Raji (cell line): Measurements from ENCODE around the gene AXL.

Experiments used
- POLR2A ChIP-seq: IDR thresholded peaks from 2 replicates; pipeline ENCODE4 v1.6.1; 2011; ENCODE audit warnings: low read depth, low read length, control low read depth; ENCODE audit not compliant: insufficient read depth

AXL gene

GRCh38 chr19:41195675-41196497, 23.1 kb upstream of the AXL start:
- no peak for TF ChIP-seq POLR2A

DNA sequence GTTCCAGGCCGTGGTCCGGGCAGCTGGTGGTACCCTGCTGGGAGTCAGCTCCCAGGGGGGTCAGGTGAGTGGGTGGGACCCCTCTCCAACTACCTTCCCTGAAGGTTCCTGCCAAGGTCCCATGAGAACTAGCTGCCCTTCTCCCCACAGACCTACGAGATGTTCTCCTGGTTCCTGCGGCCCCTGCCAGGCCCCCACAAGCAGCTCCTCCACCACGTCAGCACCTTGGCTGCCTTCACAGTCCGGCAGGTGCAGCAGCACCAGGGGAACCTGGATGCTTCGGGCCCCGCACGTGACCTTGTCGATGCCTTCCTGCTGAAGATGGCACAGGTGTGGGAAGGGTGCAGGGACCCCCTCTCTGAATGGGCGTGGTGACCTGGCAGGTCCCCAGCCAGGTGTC, 20.5 kb upstream of the AXL start:
- TF ChIP-seq POLR2A, result no peak

DNA sequence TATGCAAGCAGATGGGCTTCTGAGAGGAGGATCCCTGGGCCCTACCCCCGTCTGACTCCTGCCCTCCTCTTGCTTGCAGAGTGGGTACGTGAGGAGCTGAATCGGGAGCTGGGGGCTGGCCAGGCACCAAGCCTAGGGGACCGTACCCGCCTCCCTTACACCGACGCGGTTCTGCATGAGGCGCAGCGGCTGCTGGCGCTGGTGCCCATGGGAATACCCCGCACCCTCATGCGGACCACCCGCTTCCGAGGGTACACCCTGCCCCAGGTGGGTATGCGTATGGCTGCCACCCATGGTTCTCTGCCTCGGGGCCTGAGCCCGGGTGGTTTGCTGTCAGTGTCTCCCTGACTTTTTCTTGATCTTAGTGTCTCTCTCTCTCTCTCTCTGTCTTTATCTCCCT, 15.7 kb upstream of the AXL start:
- TF ChIP-seq POLR2A, result no peak

- no peak for TF ChIP-seq POLR2A
Observed at GRCh38 chr19:41205995-41206394, 13.0 kb upstream of the AXL start.

DNA sequence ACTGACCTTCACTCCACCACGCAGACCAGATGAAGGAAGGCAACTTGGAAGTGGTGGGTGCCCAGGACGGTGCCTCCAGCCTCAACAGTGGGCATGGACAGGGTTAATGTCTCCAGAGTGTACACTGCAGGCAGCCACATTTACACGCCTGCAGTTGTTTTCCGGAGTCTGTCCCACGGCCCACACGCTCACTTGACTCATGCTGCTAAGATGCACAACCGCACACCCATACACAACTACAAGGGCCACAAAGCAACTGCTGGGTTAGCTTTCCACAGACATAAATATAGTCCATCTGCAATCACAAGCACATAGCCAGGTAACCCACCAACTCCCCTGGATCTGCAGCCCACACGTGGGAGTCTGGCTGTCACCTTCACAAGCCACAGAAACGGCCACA, 12.6 kb upstream of the AXL start:
- TF ChIP-seq POLR2A, result no peak

DNA sequence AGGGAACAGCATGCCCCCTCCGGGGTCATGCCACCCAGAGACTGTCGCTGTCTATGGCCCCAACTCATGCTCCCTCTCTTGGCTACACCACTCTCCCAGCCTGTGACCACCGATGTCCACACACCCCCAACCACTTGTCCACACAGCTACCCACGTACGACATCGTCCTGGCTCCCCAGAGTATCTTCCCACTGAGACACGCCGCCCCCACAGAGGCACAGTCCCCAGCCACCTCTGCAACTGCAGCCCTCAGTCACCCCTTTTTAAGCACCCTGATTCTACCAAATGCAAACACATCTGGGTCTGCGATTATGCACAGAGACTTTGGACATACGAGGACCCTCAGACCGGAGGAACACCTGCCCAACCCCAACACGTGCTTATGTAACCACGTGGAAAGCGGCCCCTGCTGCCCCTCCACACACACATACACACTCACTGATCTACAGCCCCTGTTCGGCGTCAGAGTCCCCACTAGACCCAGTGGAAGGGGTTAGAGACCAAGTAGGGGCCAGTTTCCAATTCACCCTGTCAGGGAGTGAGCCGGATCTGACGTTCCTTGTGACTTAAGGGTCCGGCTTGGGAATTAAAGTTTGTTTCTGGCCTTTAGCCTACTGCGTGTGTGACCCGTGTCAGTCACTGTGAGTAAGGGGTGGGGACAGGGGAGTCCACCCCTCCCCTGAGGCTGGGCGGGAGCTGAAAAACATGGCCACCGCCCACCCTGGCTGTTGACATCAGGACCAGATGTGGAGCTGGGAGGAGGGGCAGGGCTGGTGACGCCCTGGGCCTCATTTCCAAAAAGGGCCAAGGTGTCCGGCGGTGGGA, 11.9 kb upstream of the AXL start:
- TF ChIP-seq POLR2A, result no peak

DNA sequence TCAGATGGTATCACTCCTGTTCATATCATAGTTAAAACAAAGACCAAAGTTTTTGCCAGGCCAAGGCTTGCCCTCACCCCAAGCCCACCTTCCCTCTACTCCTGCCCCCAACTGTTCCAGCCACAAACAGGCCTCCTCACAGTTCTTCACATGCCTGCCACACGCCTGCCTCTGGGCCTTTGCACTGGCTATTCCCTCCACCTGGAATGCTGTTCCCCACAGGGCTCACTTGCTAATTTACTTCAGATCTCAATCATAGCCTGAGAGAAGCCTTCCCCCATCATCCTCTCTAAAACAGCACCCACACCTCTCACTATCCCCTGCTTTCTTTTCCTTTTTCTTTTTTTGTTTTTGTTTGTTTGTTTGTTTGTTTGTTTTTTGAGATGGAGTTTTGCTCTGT, 4.9 kb upstream of the AXL start:
- TF ChIP-seq POLR2A, result no peak

- no peak for TF ChIP-seq POLR2A
Observed at GRCh38 chr19:41217741-41218140, 1.3 kb upstream of the AXL start.

GRCh38 chr19:41218249-41218614, 791 bp upstream of the AXL start:
- TF ChIP-seq POLR2A, result no peak

DNA sequence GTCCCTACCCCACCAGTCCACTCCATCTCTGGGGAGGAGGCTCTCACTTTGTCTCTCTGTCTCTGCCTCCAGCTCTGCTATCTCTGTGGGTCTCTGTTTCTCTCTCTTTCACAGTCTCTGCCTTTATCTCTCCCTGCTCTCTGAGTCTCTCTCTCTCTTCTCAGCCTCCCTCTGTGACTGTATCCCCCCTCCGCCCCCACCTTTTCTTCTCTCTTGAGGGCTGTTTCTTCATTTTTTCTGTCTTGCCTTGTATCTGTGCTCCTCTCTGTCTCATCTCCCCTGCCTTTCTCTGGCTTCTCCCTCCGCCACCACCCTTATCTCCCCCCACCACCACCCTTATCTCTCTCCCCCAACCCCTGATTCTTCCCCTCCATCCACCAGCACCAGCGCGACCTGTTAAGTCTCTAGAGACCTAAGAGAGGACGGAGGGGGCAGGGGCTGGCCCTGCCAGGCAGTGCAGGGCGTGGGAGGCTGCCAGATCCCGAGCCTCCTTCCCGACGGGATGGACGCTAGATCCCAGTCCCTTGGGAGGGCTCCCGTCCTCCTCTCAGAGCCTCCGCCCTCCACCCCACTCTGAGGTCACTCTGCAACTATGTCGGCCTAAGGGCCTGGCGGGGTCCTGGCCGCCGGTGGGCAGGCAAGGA, 1.0 kb downstream of the AXL start:
- no peak for TF ChIP-seq POLR2A

GRCh38 chr19:41220811-41221210, 1.8 kb downstream of the AXL start:
- TF ChIP-seq POLR2A, result no peak

DNA sequence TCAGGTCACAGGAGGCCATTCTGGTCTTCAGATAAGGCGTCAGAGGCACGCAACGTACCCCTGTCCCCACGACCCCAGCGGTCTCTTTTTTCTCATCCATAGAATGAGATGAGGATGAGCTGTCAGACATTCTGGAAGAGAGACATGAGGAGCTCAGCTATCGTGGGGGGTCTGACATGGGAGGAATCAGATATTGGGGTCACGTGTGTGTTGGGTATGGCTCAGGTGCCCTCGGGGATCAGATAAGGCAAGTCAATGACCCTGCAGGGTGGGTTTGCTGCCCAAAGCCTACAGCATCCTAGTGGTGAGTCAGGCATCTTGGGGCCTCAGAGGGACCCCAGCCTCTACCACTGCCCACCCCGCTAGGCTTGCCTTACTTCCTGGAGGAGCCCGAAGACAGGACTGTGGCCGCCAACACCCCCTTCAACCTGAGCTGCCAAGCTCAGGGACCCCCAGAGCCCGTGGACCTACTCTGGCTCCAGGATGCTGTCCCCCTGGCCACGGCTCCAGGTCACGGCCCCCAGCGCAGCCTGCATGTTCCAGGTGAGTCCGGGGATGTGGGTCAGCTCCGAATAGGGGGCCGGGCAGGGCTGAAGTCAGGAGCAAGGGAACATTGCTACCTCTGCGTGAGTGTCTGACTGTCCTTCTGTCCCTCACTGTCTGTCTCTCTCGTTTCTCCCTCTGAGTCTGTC, 2.6 kb downstream of the AXL start:
- no peak for TF ChIP-seq POLR2A

DNA sequence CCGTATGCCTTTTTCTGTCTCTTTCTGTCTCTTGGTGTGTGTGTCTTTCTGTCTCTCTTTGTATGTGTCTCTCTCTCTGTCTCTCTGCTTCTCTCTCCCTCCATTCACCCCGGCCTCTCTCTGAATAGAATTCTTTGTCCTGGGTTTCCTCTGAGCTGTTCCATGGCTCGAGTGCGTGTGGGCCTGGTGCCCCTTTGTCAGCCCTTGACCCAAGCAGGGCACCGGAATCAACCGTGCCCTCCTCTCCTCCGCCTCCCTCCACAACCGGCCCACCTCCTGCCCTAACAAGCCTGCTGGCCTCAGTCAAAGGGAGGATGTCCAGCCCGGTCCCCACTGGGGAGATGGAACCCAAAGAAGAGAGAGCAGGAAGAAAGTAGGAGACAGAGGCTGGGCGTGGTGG, 3.2 kb downstream of the AXL start:
- TF ChIP-seq POLR2A, result no peak

DNA sequence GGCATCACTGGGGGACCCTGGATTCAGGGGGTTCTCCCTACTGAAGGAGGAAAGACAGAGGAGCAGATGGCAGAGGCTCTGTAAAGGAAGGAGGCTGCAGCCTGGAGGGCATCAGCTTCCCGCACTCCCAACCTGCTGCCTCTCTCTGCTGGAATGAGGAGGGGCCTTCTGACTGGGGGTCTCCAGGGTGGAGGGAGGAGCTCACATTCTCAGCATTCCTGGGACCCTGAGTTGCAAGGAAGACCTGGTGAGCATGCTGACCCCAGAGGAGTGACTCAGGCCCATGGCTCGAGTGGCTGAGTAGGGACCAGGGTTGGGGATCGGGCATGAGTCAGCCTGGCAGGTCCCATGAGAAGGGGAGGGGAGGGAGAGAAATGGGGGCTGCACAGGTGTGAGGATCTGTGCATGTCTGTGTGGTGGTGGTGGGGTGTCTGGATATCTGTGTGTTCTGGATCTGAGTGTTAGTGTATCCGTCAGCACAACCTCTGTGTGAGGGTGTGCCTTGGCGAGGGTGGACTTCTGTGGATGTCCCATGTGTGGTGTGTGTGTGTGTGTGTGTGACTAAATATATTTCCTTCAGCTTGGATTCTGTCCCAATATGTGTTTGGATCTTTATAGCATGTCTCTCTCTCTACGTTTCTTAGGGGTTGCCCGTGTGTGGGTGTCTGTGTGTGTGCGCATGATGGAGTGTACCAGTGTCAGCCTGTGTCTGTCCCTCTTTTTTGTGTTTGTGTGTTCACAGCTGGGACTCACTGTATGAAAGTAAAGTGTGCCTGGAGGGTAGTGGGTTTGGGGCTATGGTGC, 4.6 kb downstream of the AXL start:
- TF ChIP-seq POLR2A, result no peak

DNA sequence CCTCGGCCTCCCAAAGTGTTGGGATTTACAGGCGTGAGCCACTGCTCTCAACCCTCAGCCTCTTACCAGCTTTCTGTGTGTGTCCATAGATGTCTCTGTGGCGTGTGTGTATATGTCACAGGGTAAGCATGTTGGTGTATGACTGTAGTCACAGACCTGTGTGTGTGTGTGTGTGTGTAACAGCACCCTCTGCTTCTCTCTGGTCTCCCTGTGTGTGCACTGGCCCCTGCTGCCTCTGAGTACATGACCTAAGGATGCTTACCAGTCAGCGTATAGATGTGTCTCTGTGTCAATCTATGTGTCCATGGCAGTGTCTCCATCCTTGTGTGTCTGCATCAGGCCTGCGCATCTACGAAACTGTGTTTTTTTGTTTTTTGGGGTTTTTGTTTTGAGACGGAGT, 5.6 kb downstream of the AXL start:
- no peak for TF ChIP-seq POLR2A
